ENCODE results near the gene SAMD10.

Gene SAMD10

DNA sequence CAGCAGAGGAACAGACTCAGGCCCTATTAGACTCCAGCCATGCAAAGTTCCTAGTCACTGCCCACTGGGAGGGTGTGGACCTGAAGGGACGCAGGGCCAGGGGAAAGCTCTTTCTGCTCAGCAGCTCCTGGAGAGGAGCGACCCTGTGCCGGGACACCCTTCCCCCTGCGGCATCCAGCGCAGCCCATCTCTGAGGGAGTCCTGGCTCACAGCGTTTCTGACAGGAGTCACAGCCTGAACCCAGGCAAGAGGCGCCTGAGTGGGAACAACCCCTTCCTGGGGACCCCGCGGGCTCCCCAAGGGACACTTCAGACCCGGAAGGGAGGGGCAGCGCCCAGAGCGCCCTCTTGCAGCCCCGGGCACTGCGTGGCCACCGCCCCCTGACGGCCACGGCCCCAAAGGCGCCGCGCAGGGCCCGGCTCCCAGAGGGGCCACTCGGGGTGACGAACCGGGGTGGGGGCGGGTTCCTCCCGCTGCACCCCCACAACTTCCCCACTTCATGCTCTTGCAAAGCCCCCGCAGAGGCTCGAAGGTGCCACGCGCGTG lies 24.1 kb downstream of the SAMD10 start:
- peak; percentile 28 to 50 for DNase-seq

DNA sequence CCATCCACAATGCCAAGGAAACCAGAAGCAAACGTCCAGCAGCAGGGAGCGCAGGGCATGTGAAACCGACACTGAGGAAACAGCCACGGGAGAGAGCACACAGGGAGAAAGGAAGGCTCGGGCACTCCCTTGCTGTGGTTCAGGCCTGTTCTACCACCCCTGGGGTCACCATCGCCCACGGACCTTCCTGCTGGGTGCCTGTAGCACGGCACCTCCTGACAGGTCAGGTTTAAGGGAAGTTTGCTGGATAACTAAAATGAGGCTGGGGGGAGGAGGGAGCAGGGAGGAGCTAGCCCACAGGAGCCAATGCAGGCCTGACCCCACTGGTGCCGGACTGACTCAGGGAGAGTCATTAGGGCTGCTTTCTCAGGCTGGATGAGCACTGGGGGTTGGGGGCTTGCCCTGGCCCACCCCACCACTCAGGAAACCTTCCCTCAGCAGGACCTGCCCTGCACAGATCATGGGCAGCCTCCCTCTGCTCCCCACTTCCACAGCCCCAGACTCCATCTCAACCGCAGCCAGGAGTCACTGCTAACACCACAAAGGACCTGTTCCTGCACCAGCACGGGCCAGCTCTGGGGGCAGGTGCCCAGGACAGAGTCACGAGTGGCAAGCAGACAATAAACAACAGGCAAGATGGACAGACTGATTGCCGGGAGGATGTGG lies 25.5 kb downstream of the SAMD10 start:
- DNase-seq, result no peak

DNA sequence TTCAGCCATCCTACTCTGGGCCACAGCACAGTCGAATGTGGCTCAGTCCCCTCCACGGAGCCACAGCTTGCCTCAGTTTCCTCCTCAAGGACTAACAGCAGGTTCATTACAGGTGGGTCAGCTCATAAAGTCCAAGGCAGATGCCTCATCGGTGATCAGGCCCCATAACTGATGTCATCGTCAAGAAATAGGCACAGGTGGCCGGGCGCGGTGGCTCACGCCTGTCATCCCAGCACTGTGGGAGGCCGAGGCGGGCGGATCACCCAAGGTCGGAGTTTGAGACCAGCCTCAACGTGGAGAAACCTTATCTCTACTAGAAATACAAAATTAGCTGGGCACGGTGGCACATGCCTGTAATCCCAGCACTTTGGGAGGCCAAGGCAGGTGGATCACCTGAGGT lies 26.7 kb downstream of the SAMD10 start:
- no peak for DNase-seq

DNA sequence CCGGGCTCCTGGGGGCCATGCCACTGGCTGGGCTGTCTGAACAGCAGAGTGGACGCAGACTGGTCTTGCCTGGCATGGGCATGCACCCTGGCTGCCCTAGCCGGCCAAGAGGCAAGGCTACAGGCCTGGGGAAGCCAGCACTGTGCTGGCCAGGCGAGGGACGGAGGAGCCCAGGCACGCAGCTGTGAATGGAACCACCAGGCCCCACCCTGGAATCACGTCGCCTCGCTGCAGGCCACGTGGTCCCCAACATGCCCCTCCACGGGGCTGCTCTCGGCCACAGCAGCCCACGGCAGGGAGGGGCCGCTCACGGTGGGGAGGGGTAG lies 27.3 kb downstream of the SAMD10 start:
- no peak for DNase-seq

DNA sequence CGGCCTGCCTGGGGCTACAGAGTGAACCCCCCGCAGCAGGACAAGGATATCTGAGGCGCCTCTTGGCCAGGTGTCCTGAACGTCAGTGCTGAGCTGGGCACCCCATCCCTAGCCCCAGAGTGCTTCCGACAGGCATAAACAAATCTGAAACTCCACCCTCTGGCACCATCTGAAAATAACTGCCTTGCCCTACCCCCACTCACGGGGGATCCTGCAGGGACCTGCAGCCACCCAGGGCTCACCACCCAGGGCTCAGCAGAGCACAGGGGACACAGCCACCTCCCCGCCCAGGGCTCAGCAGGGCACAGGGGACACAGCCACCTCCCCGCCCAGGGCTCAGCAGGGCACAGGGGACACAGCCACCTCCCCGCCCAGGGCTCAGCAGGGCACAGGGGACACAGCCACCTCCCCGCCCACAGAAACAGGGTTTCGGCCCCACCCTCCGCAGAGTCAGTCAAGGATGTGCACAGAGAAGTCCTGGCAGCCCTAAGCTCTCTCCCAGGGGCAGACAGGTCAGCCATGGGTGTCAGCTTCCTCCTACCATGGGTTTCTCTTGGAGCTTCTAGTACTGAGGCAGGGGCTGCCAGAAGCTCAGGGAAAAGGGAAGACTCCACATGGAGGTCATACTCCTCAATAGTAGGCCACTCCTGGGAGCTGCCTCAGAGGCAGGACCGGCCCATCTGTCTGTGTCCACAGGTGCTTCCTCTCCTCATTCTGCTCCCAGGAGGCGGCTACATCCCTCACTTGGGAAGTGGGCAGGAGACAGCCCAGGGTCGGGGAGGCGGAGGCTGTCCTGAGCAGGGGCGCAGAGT lies 27.8 kb downstream of the SAMD10 start:
- no peak for DNase-seq

DNA sequence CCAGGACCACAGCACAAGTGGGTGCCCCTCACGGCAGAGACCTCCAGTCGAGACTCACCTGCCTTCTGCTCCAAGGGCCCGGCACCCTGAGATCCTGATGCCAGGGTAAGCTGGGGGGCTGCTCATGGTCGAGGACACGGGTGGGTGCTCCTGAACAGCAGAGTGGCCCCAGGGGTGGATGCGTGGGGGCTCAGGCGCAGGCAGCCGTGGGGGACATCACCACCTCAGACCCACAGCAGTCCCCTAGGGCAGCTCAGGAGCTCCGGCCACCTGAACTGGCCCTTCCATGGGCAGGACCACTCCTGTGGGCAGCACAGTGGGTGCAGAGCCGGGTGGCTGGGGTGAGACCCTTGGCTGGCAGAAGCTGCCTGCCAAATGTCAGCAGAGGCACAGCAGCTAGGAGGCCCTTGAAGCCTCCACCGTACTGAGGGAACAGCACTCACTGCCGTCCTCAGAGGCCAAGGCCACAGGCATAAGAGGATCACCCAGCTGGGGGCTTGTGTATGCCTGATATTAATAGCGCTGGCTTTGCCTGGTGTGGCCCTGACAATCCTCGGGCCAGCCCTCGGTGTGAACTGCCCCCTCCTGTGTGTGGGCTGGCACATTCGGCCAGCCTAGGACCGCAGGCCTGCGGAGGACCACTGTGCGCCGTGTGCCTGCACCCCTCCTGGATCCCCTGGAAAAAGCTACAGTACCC lies 28.6 kb downstream of the SAMD10 start:
- no peak for DNase-seq

DNA sequence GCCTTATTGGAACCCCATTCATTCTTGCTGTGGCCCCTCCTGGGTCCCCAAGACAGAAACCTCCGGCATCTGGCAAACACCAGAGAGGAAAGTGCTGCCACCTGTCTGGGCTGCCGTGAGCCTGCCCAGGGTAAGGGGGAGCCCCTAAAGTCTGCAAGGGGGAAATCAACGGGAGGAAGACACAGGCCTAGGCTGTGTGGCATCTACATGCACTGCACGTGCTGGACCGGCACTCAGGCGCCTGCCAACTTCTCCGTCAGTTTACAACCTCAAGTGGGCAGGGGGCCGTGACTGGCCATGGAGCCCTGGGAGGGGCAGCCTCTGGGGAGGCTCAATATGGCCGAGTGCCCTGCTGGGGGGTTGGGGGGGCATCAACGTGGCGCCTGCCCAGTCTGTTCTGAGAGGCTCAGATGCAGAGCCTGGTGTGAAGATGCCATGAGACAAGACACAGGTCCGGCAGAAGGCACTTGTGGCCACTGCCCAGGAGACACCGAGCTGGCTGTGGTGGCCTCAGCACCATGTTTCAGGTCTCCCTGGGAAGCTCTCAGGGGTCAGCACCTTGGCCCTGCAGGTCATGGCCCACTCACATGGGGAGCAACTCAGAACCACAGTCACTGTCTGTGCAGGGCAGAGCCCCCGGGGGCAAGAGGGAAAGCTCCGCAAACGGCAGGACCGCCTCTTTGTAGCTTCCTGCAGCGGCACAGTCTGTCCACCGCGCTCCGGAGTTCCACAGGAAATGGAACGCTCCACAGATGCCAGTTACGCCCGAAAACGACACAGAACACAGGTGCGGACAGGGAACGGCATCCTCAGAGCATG lies 31.6 kb downstream of the SAMD10 start:
- DNase-seq, result no peak

DNA sequence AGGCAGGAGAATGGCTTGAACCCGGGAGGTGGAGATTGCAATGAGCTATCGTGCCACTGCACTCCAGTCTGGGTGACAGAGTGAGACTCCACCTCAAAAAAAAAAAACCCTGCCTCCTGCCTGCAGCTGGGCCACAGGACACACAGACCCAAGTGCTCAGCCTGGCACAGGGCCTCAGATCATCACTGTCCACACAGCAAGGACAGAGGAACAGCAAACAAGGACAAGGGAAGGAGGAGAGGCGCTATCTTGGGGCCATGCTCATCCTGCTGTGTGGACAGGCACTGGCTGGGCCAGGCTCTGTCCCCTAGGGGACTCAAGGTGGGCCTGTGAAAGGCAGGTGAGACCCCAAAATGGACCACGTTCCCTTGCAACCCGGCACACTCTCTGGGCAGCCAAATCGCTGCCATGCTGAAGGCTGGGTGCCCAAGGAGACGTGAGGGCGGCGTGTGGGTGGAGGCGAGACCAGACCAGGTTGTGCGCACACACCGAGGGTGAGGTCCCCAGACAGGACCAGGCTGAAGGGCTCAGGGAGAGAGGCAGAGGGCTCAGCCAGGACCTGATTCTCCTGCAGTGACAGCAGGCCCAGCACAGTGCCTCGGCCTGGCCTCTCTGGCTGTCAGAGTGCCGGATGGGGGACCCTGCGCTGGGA lies 32.3 kb downstream of the SAMD10 start:
- no peak for DNase-seq

DNA sequence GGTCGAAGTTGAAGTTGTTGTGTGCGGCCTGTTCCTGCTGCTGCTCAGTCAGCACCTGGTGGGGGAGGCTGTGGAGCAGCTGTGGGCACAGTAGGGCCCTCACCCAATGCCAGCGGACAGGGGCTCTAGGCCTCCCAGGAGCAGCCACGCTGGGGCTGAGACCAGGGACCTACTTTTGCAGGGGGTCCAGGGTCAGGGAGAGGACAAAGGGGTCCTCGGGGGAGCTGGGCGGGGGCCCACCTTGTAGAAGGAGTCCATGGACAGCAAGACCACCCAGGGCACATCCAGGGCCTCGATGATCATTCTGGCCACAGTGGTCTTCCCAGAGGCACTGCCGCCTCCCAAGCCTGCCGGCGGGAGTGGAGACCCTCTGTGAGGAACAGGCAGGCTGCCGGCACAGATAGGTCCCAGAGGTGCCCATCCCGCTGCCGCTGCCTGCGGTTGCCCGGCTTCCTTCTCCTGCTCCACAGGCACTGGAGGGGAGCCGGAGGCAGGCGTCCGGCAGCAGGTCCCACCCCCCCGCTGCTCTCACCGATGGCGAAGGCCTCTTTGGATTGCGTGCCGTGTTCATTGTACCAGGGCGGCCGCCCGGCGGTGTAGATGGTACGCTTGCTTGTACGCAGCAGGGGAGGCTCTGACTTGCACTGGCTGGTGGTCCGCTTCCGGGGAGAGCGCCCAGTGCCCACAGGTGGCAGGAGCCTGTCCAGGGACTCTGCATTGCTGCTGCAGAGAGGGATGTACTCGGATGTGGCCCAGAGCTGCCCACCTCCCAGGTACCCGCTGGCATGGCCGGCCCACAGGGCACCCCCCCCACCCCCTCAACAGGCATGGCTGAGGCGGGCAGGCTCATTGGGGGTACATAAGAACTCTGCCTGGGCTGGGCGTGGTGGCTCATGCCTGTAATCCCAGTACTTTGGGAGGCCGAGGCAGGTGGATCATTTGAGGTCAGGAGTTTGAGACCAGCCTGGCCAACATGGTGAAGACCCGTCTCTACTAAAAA lies 33.2 kb downstream of the SAMD10 start:
- DNase-seq, result no peak

DNA sequence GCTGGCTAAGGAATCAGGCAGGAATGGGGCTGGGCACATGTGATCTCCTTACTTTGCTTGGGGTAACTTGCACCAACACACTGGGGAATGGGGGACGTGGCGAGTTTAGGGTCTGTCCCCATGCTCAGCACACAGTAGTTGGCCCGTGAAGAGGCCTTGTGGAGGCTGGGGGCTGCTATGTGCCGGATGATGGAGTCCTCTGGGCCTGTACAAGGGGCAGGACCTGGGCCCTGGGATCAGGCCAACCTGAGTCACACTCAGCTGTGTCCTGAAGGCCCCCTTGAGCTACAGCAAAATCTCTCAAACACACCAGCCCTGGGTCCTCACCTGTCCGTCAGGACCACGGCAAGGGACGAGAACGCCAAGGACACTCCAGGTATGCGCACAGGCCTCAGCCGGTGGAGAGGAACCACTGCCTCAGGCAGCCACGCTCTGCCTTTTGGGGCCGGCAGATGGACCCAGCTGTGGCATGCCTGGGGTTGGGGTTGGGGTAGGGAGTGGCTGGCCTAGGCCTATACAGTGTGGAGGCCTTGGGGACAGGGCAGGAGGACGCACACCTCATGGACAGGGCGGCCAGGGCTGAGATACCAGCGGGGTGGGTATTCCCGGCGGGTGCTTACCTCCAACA lies 34.3 kb downstream of the SAMD10 start:
- no peak for DNase-seq

DNA sequence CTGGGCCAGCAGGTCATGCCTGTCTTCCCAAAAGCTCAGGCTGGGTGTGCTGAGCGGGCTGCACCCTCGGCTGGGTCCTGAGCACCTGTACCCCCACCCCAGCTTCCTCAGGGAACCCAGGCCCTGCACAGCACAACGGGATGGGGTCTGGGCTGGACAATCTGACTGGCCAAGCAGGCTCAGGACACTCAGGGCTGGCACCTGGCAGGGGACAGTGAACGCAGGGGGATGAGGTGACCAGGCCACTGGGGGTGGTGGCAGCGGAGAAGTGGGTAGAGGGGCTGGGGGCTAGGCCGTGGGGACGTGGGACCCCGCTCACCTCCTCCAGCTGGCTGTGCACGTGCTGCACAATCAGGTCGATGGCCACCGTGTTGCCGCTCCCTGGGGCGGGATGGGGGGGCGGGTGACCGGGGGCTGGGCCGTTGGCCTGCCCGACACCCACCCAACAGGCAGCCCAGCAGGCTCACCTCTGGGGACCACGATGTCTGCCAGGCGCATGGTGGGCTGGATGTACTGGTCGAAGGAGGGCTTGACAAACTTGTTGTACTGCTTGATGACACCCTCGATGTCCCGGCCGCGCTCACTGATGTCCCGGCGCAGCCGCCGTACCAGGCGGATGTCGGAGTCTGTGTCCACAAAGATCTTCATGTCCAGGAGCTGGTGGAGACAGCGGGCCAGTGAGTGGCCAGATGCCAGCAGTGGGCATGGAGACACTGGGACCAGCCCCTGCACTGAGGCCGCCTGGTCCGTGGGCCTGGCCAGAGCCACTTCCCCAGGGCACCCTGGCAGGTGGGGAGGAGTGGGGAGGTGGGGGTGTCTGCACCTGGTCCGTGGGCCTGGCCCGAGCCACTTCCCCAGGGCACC lies 35.1 kb downstream of the SAMD10 start:
- no peak for DNase-seq

DNA sequence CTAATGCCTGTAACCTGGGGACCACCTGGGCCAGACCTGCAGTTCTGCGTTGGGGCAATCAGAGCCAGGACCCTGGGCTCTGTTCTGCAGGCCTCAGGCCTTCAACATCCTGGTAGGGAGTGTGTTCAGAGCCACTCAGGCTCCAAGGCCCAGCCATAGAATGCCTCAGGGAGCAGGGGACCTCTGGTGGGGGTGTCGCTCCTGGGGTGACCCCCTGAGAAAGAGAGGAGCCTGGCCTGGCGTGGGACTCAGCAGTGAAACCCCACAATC lies 35.7 kb downstream of the SAMD10 start:
- DNase-seq, result no peak

DNA sequence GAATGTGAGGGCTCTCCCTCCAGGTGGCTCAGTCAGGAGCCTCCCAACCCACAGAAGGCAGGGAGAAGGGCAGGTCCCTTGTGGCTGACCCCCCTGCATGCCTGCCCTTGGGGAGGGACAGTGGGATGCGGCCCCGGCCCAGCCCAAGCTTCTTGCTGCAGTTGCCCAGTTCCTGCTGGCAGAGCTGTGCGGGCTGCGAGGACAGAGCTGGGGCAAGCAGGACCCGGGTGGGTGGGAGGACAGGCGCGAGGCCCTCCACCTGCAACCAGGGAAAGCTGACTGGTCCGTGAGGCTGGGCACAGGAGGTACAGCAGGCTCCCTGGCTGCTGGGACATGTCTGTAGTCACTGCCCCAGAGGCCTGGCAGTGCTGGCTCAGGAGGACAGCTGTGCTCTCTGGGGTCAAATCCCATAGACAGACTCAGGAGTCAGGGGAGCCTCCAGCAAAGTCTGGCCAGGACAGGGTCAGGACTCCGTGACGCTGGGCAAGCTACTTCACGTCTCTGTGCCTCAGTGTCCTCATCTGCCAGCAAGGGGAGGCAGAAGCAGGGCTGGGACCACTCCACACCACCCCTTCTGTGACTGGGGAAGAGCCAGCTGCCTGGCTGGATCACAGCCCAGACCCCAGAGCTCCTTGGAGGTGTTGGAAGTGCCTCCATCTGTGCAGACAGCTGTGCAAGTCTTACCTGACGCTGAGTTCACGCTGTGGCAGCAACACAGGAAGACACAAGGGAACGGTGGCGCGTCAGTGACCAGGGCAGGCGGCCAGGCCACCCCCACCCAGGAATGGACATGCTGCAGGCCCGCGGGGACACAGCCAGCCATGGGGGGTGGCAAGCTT lies 36.3 kb downstream of the SAMD10 start:
- DNase-seq, result no peak

DNA sequence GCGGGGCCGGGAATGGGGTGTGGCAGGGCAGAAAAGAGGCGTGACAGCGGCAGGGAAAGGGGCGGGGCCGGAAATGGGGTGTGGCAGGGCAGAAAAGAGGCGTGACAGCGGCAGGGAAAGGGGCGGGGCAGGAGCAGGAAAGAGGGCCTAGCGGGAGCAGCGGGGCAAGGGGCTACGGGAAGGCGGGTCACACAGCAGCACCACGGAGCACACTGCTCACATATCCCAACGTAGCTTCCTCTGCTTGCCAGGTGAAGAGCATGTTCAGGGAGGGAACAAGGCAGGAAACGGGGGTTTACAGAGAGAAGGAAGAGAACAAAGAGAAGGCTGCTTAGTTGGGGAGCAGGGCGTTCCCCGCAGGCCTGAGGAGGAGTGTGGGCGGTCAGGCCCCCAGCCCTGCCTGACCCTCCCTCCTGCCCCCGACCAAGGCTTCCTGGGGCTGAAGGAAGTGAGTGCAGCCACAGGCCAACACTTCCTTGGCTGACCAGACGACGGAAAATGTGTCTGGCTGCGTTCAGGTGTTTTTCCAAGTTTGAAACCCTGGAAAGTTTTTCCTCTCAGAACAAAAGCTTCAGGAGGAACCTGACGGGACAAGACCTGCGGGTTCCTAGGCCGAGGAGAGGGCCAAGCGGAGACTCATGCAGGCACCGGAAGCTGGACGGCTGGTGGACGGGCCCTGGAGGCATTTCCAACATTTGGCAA lies 37.0 kb downstream of the SAMD10 start:
- DNase-seq, result peak in 1 of 2 donors; percentile 32

DNA sequence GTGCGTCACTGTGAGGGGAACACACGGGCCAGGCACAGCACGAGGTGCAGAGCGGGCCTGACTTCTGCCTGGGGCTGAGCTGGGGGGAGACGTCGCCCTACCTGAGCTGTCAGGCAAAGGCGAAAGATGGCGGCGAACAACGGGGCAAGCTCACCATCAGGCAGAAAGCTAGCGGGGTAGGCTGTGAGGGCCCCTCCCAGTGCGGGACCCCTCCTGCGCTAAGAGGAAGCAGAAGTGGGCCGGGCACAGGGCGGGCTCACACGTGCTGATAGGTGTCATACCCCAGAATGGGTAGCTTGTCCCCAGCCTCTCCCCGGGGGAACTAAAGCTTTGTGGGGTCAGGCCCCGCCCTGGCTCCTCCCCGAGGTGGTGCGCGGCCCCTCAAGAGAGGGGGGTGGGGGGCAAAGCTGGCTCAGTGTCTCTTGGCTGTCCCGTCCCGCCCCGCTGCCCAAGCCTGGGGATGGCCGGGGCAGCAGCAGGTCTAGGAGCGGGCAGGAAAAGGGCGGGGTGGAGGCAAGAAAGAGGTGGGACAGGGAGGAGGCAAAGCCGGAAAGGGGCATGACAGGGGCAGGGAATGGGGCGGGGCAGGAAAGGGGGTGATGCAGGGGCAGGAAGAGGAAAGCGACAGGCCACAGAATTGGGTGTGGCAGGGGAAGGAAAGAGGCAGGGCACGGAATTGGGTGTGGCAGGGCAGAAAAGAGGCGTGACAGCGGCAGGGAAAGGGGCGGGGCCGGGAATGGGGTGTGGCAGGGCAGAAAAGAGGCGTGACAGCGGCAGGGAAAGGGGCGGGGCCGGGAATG lies 38.0 kb downstream of the SAMD10 start:
- peak; percentile 49 to 58 for DNase-seq

DNA sequence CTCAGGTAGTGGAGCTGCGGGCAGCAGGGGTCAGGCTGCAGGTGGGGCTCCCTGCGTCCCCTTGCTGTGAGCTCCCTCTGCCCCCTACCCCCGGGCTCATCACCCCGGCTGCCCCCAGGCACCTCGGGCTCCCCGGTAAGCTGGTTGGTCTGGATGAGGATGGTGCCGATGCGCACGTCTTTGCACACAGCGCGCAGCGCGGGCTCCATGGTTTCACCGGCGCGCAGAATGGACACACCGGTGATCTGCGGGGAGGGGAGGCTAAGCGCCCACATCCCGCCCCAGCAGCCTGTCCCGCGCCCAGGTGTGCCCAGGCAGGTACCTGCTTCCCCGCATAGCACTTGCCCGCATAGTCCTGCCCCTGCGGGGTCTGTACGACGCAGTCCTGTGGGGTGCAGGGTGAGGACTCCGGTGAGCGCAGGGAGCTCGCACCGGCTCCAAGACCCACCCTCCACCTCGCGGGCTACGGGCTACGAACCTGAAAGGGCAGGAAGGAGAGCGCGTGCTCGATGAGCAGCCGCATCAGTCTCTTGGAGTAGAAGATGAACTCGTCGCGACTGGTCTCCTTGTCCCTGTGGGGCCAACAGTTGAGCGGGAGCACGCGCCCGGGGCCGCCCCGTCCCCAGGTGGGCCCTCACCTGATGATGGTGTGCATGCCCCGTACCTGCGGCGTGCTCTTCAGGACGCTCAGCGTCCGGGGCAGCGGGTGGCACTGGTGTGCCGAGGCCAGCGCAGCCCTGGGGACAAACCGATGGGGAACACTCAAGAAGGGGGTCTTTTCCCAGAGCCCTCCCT lies 38.8 kb downstream of the SAMD10 start:
- no peak for DNase-seq

Measured in activated CD4-positive, alpha-beta T cell treated with anti-CD3 and anti-CD28 coated beads for 4 hours (primary cell).